NCI-H345 (cell line): ENCODE data around the gene C2orf68.
"Not testable (repeated sequence)": the region's sequence is repeated elsewhere in the genome, so short reads cannot be mapped to it uniquely, and the experiment has no call there.

Experiments
- DNase-seq: peaks from one replicate; lab custom pipeline; 2025; lab: John Stamatoyannopoulos, UW

C2orf68 gene

GRCh38 chr2:85598594-85599340 is 13.1 kb downstream of the C2orf68 start:
- DNase-seq, result no peak

- no peak for DNase-seq
Measured at GRCh38 chr2:85597241-85597640, 14.6 kb downstream of the C2orf68 start.

DNA sequence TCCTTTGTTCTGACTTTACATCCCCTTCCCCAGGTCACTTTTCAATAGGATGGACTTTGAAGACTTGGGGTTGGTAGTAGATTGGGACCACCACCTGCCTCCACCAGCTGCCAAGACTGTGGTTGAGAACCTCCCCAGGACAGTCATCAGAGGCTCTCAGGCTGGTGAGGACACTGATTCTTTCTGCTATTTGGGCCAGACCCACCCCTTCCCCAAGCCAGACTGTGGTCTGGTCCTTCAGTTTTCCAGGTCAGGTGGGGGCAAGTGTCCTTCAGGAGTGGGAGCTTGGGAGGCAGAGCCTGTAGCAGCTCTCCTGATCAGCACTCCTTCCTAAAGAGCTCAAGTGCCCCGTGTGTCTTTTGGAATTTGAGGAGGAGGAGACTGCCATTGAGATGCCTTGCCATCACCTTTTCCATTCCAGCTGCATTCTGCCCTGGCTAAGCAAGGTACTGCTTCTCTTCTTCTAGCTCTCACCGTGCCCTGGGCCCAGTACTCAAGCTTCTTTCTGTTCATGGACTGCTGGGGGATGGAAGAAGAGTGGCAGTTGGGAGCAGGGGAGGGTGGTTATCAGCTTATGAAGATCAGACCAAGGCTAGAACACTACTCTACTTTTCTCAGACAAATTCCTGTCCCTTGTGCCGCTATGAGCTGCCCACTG is 15.3 kb downstream of the C2orf68 start:
- no peak for DNase-seq

- no peak for DNase-seq
Measured at GRCh38 chr2:85596026-85596333, 15.9 kb downstream of the C2orf68 start.

DNA sequence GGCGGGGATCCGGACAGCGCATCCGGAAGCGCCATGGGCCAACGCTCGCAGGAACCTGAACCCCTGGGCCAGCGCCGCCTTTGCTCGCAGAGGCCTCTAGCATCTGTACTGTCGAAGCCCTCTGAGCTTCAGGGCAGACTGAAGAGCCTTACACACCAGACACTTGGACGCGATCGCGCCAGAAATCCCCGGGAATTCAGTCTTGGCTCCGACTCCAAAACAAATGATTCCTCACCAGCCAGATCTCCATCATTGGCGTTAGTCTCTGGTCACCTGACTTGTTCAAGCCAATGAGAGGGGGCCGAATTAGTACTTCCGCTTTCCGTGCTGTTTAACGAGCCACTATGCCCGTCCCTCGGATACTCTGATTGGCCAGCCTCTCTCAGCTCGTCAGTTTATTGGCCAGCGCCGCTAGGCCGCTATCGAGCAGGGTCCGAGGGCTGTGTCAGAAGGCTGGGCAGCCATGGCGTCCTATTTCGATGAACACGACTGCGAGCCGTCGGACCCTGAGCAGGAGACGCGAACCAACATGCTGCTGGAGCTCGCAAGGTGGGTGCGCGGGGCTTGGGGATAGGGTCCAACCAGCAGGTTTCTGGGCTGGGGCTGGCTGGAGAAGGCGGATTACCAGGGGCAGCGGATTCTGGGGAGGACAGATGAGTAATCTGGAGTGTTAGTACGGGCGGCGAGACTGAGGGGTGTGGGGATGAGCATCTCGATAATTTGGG is 16.4 kb downstream of the C2orf68 start, which contains the start of gene RNF181:
RNF181 (plus strand) TSS at position 445 of the 725 bp plus-strand sequence; CDS start at position 464, 19 bp downstream.
- peak; percentile 98 for DNase-seq

DNA sequence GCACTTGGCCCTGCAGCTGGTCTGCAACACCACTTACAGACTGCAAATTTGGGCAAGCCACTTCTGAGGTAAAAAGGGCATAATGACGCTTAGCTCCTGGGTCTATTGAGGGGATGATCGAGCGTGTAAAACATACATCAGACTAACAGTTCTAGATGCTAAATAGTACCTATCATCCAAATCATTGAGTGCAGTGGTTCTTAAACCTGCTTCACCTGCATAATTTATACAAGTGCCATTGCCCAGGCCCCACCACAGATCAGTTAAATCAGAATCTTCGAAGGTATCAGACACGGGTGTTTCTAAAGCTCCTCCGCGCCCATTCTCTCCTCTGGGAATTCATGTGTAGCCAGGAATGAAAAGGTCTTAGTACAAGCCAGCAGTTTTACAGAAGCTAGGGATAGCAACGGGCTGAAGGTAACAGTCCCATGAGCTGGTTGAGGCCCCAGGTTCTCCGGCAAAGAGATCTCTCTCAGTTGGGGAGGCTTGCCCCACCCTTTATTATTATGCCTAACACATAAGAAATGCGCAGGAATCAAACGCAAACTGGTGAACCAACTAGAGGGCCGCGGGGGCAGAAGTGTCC is 17.1 kb downstream of the C2orf68 start:
- DNase-seq, result no peak

DNA sequence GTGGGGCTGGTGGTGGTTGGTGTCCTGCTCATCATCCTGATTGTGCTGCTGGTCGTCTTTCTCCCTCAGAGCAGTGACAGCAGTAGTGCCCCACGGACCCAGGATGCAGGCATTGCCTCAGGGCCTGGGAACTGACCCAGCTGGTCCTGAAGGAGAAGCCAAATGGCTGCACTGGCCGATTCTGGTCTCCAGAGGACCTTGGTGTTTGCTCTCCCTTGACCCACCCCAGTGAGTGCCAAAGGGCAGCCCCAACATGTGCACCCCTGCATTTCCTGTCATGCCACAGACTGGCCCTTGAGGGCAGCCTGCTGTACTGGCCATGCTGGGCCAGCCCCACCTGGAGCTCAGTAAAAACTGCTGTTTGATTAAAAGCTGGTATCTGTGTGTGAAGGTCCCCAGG is 18.8 kb downstream of the C2orf68 start:
- DNase-seq, result no peak

GRCh38 chr2:85592299-85592698 is 19.6 kb downstream of the C2orf68 start:
- DNase-seq, result not testable (repeated sequence)

DNA sequence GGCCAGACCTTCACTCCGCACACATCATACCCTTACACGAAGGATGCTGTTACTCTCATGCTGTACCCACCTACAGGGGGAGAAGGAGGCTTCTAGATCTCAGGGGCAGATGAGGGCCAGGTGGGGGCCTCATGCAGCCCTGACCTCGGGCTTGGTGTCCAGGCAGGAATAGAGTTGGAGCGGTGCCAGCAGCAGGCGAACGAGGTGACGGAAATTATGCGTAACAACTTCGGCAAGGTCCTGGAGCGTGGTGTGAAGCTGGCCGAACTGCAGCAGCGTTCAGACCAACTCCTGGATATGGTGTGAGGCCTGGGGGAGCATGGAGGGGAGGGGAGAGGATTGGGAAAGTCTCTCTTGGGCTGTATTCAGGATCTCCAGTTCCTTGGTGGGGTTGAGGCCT is 20.3 kb downstream of the C2orf68 start:
- no peak for DNase-seq

GRCh38 chr2:85590950-85591349 is 20.9 kb downstream of the C2orf68 start:
- DNase-seq, result no peak

- DNase-seq, result no peak
Measured at GRCh38 chr2:85589982-85590791, 21.7 kb downstream of the C2orf68 start.

DNA sequence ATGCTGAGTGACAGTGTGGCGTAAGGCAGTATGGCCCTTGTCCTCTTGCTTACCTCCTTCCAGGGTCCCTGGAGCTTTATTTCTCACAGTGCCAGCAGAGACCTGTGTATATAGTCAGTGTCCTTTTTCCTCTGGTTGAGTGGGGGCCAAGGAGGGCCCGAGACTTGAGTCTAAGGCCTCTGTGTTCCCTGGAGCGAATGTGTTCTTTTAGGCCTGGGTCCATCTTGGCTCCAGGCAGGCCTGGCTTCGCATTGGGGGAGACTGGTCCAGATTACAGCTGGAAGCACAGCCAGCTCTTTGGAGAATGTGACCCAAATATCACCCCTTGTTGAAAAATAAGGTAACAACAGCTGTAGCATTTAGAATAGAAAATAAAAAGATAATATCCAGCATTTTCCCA is 22.7 kb downstream of the C2orf68 start:
- DNase-seq, result no peak

- DNase-seq, result no peak
Measured at GRCh38 chr2:85588645-85589044, 23.2 kb downstream of the C2orf68 start.

DNA sequence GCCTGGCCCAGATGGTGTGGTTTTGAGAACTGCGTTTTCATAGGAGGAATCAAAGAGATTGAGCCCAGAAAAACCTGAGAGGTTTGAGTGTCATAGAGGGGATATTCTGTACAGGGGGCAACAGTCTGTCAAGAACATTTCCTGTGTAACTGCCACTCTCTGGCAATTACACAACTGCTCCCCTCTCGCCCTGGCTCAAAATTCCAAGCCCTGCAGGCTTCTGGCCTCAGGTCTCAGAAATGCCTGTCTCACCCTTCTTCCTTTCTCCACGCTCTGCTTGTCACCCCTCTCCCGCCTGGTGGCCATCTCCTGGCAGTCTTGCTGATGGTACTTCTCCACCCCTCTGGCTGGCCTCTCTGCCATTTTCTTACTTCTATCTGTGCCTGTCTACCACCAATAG is 23.6 kb downstream of the C2orf68 start:
- DNase-seq, result no peak

GRCh38 chr2:85585781-85586105 is 26.1 kb downstream of the C2orf68 start:
- DNase-seq, result no peak

DNA sequence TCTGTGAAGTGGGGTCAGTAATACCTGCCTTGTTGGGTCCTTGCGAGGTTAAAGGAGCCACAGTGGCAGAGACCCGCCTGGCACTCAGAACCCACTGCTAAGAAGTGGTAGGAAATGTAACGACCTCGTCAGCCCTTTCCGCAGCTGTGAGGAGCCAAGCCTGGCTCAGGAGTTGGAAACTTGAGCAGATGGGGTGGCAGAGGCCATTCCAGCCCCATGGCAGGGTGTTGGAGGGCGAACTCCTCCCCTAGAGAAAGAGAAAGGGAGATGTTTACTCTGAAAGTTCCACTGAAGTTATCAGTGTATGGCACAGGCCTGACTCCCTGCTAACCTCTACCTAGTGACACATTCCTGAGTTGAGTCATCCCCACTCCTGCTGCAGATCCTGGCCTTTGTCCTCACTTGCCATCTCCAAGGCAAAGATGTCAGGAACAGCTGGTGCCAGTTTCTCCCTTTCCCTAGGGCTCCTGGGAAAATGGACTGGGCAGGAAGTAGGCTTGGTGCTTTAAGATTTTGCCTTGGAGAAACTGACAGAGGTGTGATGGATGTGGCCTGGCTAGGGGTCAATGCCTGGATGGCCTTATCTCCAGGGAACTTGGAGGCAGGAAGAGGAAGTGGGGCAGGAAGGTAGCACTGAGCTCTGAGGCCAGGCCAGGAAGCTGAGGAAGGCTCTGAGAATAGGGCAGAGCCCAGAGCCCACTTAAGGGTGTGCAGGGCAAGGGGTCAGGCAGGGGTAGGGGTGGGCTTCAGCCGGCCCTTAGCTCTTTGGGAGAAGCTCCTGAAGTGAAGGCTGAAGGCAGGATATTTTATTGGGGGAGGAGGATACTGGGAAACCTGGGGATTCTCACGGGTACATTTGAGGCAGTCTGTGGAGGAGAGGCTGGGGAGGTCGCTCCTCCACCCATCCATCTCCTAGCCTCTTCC is 26.7 kb downstream of the C2orf68 start:
- no peak for DNase-seq

GRCh38 chr2:85584354-85584856 is 27.5 kb downstream of the C2orf68 start, which contains the start of gene VAMP5:
TSS of gene VAMP5 (plus strand) at chr2:85584431. CDS start at chr2:85584491, 60 bp downstream.
- DNase-seq, result no peak

DNA sequence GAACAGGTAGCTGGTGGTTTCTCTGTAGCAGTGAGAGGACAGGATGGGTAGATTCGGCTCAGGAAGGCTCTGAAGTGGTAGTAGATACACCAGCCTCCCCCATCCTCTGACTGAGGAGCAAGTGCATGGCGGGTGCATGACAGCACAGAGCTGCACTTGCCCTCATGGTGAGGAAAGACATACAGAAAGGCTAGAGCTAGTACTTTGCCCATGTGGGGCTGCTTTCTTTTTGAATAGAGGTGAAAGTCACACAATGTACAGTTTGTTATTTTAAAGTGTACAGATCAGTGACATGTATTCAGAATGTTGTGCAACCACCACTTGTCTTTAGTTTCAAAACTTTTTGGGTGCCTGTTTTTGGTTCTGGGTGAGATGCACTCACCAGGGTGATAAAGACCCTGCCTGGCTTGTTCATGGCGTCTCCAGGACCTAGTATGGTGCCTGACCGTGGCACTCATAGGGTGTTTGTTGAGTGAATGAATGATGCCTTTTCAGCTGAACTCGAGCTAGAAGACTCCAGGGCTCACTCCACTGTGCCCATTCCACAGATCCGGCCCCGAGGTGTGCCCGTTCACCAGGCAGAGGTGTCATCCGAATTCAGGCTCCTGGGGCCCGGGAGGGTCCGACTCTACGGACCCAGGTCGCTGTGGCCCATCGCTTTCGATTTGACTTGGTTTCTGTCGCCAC is 28.1 kb downstream of the C2orf68 start:
- DNase-seq, result no peak

- DNase-seq, result no peak
Measured at GRCh38 chr2:85582492-85582891, 29.4 kb downstream of the C2orf68 start.

DNA sequence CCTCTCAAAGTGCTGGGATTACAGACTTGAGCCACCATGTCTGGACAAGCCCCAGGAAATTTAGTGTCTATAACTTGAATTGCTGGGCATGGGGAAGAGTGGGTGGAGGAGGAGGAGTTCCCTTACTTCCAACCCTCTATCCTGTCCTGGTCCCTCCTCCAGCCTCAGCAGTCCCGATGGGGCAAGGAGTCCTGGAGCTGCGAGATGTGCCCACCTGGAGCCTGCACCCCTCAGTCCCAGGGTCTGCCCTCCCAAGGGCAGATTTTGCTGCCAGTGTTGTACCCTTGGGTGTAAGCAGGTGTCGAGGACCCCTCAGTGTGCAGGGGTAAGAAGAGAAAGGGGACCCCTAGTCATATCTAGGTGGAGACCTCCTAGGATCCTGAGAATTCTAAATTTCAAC is 31.7 kb downstream of the C2orf68 start:
- DNase-seq, result no peak
